Adrenal gland (tissue), 5 donors: ENCODE results near the gene LRRK2.

Experiments used
- POLR2A ChIP-seq, 2 donors: fragments of 450-650 bp; IDR thresholded peaks; one replicate each; pipeline ENCODE4 v1.6.1; 2017; ENCODE audit warnings: antibody characterized with exemption in 2 of 2, mild to moderate bottlenecking in 2 of 2, moderate library complexity in 1 of 2
- TF ChIP-seq, protein P1 (sequence below), 6 experiments: fragments of 450-650 bp in 4 of 6; fragments of 200-600 bp in 2 of 6; sonication (generic) in 1 of 6; IDR thresholded peaks; 1 replicate in 5 of 6; 2 replicates in 1 of 6; pipeline versions ENCODE4 v1.5.1 to v1.8.0; 2016 to 2021; ENCODE audit warnings: antibody characterized with exemption in 6 of 6, mild to moderate bottlenecking in 2 of 6, moderate library complexity in 1 of 6
- donor health status: DM: no; HTN: no; CAD: no.

GRCh38 chr12:40241741-40242140 is 16.9 kb downstream of the LRRK2 start:
- TF ChIP-seq, protein P1, sequence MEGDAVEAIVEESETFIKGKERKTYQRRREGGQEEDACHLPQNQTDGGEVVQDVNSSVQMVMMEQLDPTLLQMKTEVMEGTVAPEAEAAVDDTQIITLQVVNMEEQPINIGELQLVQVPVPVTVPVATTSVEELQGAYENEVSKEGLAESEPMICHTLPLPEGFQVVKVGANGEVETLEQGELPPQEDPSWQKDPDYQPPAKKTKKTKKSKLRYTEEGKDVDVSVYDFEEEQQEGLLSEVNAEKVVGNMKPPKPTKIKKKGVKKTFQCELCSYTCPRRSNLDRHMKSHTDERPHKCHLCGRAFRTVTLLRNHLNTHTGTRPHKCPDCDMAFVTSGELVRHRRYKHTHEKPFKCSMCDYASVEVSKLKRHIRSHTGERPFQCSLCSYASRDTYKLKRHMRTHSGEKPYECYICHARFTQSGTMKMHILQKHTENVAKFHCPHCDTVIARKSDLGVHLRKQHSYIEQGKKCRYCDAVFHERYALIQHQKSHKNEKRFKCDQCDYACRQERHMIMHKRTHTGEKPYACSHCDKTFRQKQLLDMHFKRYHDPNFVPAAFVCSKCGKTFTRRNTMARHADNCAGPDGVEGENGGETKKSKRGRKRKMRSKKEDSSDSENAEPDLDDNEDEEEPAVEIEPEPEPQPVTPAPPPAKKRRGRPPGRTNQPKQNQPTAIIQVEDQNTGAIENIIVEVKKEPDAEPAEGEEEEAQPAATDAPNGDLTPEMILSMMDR (IDR thresholded peaks at IDR 0.05) = no peak
- no peak for TF ChIP-seq POLR2A (IDR thresholded peaks at IDR 0.05)
